ENCODE data around the gene CAMP.

CAMP gene

DNA sequence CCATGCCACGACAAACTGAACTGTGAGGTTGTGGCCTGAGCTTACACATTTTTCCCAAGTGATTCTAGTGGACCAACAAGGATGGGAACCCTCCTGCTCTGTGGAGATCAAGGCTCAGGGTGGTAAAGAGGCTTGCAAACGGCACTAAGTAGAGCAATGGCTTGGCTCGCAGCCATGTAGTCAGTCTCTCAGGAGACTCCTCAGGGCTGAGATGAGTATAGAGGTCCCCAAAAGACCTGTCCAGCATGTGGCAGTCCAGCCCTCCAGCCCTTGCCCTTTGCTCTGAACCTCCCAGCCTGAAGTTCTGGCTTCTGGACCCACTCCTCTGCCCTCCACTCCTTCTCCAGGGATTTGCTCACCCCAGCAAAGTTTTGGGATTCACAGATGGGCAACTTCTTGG, 8.3 kb upstream of the CAMP start:
- no peak for DNase-seq

DNA sequence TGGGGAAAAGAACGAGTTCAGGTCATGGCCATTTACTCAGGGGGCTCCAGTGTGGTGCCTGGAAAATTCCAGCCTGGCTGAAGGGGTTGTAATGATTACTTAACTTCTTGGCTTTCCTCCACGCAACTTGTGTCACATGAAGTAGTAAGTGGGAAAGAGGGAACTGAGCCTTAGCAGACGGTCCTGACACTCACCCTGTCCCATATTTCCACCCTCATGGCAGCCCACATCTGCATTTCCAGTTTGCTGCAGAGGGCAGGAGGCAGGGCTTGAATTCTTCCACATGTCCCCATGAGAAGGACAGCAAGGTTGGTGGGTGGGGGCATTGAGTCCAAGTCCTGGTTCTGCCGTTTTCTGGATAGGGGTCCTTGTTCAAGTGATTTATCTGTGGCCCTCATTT, 7.8 kb upstream of the CAMP start:
- no peak for DNase-seq

DNA sequence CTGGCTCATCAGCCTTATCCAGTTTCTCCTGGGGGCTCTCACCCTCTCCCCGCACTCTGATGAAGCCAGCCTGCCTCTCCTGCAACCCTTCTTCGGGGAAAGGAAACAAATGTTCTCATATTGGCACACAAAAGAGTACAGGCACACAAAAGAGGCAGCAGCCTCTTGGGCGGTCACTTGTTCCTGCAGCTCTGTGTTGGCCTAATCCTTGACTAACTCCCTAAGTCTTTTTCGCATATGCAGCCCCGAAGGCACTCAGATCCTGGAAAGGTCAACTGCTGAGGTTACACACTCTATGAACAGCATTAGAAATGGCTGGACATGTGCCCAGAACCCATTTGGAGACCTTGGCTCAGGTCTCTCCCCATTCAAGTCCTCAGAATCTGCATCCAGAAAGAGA, 7.4 kb upstream of the CAMP start:
- no peak for DNase-seq

DNA sequence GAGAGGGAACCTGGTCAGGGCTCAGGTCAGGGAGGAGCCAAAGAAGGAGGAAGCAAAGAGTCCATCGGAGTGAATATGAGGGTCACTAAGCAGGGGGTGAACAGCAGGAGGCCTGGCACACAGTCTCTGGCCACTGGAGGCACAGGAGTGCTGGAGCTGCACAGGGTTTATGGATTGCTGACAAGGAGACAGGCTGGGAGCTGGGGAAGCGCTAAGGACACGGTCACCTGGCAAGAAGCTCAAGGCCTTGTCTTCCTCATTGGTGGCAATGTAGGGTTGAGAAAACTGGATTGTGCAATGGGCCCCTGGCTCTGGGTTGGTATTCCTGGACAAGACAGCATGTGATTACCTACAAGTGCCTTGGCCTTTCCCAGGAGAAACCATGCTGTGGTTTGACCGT, 5.8 kb upstream of the CAMP start:
- no peak for DNase-seq

DNA sequence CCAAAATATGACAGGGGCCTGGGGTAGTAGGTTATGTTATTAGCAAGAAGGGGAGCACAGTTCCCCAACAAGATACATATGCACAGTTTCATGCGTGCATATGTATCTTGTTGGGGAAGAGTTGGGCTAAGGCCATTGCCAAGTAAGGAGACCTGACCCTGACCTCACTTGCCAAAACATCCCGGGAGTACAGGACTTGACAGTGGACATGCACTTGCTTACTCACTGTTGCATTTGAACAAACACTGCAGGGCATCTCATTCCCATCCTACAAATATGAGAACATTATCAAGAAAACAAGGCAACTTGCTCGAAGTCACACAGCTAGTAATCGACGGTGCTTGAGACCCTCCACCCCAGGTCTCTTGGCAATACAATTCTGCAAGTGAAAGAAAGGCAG, 4.8 kb upstream of the CAMP start:
- DNase-seq = no peak

DNA sequence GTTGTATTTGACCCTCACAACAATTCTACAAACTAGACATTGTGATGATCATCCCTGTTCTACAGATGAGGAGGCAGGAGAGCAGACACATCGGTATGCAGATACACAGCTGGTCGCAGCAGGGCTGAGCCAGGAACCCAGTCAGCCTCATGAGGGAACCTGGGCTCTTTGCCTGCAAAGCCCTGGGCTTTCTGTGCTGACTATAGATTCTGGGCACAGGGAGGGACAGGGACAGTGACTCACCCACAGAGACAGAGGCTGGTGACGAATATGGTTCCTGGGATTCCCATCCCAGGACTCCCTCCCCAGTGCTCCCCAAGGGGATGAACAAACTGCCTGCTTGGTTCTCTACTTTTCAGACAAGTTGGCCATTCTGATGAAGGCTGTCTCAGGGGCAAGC, 3.8 kb upstream of the CAMP start:
- DNase-seq = no peak

DNA sequence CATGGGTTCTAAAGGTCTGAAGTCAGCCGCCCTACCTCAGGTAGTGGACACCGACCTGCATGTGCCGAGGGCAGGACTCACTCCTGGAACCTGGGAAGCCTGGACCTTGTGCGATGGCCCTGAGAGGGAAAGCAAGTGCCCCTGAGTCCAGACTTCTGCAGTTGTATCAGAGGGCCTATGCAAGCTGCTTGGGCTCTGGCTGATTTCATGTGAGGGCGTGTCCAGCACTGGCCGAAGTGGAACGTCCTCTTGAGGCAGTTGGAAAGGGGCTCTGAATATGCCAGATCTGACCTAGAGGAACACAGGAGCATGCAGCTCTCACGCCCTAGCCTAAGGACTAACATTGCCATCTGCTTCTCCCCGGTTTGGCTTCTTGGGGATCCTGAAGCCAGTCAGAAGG, 2.5 kb upstream of the CAMP start:
- no peak for DNase-seq

DNA sequence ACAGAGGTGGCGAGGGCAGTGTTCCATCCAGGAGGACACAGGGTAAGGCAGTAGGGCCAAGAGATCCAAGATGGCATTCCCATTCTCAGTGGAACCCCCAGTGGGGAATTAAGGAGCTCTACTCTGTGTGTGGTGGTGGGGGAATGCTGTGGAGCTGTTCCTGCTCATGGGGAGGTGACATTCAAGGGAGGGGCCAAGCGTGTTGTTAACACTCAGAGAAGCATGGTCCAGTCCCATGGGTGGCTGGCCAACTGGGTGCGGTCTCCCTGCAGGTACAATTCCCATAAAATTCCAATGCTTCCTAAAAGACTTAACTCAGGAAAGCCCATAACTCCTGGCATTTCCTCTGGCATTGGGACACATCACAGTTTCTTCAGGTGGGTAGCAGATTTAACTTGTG, 2.3 kb downstream of the CAMP start:
- no peak for DNase-seq

DNA sequence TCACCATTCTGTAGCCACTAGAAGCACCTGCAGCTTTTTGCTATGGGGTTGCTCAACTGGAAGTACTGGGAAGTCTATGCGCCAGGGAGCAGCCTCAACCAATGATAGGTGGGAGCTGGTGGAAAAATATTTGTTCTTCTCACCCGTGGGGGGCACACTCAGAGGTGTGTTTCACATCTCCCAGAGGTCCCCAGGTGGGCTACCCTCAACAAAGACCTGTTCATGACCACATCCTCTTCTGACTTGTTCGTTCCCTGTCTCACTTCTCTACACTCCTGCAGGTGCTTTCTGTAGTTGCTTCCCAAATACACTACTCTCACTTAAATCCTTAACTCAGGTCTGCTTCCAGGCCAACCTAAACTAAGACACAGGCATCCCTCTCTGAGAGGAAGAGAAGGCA, 3.6 kb downstream of the CAMP start:
- no peak for DNase-seq

DNA sequence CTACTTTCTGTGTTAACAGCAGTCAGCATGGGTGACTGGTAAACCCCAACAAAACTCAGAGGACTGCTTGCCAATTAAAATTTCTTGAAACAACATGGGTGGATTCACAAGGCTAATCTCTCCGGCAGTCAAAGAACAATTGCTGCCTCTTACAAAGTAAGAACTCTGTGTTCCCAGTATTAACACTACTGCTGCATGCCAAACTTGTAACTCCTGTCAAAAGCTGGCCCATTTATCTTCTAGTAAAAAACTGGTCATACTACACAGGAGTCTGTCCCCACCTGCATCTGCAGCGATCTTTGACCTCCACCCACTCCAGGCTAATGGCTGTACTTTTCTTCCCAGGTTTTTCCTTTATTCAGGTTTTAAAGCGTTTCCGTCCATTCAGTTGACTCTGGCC, 8.9 kb downstream of the CAMP start:
- no peak for DNase-seq

DNA sequence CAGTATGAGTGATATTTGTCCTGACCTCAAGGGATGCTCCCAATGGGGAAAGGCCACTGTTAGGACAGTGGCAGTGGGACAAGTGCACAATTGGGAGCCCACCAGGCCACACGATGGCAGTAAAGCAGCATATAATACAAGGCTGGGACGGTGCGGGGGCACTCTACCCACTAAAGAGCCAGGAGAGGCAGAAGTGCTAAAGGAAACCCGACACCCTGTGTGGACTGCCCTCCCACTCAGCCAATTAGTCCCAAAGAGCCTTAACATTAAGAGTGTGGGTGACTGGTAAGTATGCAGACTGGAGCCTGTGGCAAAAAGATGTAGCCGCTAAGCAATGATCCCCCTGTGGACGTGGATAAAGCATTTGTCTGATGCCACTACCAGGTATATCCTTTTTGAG, 9.4 kb downstream of the CAMP start:
- peak; percentile 58 for DNase-seq

DNA sequence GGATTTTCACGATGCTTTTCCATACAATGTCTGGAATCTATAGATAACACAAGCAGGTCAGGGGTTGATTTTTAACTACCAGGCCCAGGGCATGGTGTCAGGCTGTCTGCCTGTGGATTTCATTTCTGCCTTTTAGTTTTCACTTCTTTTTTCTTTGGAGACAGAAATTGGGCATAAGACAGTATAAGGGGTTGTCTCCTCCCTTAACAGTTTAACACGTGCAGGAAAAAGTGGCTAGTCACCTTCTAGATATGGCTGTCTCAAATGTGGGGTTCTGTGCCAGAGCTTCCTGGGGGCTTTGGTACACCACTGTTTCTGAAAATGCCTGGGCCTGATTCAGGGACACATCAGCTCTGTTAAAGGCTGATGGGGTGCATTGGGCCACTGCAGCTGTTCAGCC, 10.2 kb downstream of the CAMP start:
- no peak for DNase-seq

DNA sequence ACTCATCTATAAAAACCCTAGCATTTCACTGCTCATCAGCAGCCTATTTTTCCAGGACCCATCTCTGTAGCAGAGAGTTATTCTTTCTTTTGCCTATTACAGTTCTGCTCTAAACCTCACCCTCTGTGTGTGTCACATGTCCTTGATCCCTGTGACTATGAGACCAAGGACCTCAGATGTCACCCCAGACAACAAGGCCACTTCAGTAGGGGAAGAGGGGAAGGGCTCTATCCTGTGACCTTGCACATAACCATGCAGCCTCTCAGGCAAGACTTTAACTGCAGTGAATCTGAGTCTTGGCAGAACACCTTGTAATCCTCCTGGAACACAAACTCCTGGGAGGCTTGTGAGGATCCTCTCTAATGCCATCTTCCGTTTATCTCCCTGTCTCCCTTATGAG, 13.2 kb downstream of the CAMP start:
- no peak for DNase-seq

DNA sequence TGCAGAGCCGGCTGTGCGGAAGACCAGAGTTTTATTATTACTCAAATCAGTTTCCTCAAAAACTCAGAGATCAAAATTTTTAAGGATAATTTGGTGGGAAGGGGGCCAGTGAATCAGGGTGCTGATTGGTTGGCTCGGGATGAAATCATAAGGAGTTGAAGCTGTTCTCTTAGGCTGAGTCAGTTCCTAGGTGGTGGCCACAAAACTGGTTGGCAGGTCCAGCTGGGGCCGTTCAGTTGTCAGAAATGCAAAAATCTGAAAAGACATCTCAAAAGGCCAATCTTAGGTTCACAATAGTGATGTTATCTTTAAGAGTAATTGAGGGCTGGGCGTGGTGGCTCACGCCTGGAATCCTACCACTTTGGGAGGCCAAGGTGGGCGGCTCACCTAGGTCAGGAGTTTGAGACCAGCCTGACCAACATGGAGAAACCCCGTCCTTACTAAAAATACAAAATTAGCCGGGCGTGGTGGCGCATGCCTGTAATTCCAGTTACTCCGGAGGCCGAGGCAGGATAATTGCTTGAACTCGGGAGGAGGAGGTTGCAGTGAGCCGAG, 15.3 kb downstream of the CAMP start:
- no peak for DNase-seq

DNA sequence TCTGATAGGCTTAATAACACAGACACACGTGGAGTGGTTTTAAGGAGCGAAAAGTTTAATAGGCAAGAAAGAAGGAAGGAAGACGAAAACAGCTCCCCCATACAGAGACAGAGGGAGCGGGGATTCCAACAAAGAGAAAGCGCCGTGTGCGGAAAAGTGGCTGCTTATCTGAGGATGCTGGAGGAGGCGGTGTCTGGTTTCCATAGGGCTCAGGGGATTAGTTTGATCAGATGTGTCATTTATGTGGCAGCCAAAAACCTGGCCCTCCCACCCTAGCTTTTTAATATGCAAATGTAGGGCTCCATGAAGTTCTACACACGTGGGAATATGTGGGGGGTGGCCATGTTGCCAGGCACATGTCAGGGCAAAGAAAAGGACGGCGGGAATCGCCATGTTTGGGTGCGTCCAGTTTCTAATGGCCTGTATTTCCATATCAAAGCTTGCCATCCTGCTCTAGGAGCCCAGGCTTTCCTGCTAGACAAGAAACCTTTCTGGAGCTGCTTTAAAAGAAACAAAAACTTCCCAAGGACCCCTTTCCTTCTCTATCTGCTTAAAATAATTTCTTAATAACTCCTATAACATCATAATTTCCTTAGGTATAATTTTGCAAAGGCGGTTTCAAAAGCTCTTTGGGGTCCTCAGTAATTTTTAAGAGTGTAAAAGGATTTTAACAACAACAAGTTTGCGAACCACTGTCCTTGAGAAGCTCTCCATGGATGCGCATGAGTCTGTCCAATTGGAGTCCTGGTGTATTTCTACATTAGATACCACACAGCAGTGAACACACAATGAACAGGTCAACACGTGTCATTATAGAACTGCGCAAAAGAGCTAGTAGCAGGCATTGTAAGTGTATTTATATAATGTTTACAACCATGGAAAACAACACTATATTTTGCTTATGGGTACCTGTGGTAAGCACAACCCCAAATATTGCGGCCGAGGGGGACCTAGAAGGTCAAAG, 17.0 kb downstream of the CAMP start:
- DNase-seq = no peak

DNA sequence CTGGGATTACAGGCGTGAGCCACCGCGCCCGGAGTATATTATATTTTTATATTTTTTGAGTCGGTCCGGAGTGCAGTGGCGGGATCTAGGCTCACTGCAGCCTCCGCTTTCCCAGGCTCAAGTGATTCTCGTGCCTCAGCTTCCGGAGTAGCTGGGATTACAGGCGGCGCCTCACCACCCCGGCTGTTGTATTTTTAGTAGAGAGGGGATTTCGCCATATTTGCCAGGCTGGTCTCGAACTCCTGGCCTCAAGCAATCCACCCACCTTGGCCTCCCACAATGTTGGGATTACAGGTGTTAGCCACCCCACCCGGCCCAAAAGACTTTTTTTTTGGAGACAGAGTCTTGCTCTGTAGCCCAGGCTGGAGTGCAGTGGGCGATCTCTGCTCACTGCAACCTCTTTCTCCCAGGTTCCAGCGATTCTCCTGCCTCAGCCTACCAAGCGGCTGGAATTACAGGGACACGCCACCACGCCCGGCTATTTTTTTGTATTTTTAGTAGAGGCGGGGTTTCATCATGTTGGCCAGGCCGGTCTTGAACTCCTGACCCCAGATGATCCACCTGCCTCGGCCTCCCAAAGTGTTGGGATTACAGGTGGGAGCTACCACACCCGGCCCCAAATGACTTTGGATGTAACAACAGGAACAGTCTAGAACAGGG, 18.6 kb downstream of the CAMP start:
- DNase-seq = no peak

DNA sequence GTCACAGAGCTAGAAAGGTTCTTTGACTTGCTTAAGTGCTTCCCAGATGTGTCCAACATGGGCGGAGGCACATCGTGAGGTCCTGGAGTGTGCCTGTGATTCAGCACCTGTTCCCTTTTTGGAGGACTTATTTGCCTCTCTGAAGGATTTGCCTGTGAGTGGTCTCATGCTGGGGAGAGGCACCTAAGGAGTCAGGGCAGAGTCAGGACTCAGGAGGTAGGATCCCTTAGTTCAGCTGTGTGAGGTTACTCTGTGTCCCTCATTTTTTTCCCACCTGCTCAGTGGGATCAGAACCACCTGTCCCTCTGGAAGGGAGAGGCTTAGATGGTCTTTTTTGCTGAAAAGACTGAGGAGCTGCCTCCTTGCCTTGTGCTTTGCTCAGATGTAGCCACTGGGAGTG, 20.6 kb downstream of the CAMP start:
- DNase-seq = no peak

DNA sequence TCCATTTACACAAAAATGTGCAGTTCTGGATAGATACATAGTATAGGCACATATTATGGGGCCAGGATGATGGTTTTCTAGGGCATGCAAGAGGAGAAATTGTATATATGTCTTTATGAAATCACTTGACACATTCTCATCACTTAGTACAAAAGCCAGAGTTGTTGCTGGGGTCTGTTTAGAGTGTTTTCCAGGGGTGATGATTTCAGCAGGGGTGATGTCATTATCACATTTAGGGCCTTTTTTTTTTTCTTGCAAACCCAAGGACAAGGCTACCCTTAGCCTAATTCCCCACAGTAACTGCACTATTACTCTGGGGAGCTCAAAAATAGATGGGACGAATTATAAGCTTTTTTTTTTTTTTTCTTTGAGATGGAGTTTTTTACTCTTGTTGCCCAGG, 21.2 kb downstream of the CAMP start:
- no peak for DNase-seq

DNA sequence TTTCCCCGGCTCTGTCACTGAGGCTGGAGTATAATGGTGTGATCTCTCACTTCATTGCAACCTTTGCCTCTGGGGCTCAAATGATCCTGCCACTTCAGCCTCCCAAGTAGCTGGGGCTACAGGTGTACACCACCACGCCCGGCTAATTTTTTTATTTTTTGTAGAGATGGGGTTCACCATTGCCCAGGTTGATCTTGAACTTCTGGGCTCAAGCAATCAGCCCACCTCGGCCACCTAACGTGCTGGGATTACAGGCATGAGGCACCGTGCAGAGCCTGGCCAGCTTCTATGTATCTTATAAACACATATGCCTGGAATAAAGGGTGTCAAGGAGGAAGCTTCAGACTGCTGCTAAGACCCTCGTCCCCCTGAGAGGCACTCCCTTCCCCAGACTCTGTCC, 21.8 kb downstream of the CAMP start:
- DNase-seq = no peak

DNA sequence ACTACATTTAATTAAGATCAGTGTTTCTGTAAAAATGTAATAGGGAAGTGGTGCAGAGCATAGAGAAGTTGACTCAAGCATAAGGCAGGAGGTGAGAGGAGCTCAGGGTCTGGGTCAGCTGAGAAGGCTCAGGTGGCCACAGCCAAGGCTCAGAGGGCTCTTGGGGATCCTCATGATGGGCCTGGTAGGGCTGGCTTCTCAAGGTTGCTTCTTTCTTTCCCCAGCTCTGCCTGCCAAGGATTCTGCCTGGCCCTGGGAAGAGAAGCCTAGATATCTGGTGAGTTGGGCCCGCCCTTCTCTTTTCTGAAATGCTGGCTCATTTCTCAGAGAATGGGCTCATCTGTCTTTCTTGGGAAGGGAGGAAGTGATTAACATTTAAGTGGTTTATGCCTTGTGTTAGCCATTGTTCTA, 24.1 kb downstream of the CAMP start:
- DNase-seq = no peak

DNA sequence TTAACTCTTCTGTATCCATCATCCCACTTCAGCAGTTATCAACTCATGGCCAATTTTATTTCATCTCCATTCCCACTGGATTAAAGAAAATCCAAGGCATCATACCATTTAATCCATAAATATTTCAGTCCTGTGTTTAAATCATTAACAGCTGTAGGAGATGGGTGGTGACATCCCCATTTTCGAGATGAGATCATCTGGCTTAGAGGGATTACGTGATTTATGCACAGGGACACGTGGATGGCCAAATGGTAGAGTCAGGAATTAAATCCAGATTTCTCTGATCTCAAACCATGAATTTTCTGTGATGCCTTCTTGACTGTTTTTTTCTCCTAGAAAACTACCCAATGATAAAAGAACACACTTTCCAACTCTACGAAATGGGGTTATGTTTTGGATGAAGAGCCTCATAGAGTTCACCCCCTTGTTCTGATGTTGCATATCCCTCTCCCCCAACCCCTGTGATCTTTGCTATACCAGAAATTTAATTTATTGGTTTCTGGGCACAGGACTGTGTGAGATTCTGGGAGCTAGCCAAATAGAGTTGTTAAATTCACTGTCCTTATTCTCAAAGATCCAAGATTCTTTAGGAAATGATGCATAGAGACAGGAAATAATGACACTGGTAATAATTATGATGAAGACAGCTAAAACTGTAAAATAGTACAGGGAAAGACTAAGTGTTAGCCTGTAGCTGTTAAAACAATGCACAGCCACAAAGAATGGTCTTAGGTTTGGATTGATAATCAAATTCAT, 25.0 kb downstream of the CAMP start:
- no peak for DNase-seq

DNA sequence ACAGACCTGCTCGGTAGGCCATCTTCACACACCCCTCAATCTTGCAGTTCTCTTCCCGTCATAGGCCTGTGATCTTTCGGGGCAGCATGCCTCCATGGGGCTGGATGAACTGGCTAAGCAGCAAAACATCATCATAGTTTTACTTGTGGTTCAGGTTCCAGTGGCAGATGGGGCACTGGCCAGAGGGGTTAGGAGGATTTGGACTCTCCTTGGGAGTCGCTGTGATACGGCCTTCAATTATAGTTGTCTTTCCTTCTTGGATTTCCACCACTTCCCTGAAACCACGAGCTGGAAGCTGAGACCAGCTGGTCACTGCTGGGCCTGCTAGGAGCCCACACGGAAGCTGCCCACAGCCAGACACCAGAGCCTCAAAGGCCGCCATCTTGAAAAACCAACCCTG, 33.3 kb downstream of the CAMP start:
- DNase-seq = no peak

DNA sequence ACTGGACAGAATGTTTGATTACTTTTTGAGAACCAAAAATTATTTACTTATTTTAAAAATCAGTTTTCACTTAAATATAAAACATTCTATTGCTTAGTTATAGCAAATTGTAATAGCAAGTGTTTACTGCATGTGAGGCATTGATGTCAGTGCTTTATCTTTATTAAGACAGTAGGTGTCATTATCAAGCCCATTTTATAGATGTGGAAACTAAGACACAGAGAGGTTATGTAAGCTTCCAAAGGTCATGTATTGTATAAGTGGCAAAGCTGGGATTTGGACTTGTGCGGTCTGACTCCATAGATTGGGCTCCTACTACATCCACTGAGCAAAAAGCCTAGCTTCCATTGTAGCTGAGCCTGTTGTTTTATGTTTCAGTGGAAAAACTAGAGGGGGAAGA, 35.2 kb downstream of the CAMP start:
- no peak for DNase-seq

DNA sequence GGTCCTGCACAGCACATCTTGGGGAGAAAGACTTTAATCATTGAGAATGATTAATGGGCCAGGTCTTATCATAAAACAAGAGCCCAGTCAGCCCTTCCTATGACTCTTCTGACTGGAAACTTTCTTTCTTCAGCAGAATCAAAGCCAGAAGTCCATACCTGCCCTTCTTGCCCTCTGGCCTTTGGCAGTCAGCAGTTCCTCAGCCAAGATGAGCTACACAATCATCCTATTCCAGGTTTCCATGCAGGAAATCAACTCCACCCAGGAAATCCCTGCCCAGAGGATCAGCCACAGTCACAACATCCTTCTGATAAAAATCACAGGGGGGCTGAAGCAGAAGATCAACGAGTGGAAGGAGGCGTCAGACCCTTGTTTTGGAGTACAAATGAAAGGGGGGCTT, 44.5 kb downstream of the CAMP start:
- no peak for DNase-seq
